Left kidney (tissue), 2 donors: ENCODE data around the gene MAN1A1. TPM values are rescaled to one million over a fixed set of nuclear protein-coding genes. Genes with fewer than 3 reads are reported as not detected.

Experiments
- DNase-seq: peaks from one replicate; pipeline ENCODE4 v3.0.0-alpha.2; 2013
- polyA plus RNA-seq: library from polyadenylated mRNA; unstranded; fragments of 120-200 nt; gene quantifications from one replicate; pipeline ENCODE4 v1.2.1, GENCODE V29; 2013; ENCODE audit not compliant: insufficient read length

MAN1A1 gene
- polyA plus RNA-seq, 1 donor, result 89.9 TPM

GRCh38 chr6:119200512-119201175 is 148.9 kb downstream of the MAN1A1 start:
- DNase-seq, result no peak

GRCh38 chr6:119197271-119197670 is 152.3 kb downstream of the MAN1A1 start:
- no peak for DNase-seq

GRCh38 chr6:119196715-119197114 is 152.8 kb downstream of the MAN1A1 start:
- no peak for DNase-seq

- DNase-seq, result no peak
These were observed 153.7 kb downstream of the MAN1A1 start for GRCh38 chr6:119195848-119196247.

GRCh38 chr6:119195204-119195603 is 154.4 kb downstream of the MAN1A1 start:
- DNase-seq, result no peak

GRCh38 chr6:119193707-119194106 is 155.9 kb downstream of the MAN1A1 start:
- no peak for DNase-seq

- DNase-seq, result no peak
These were observed 157.4 kb downstream of the MAN1A1 start for GRCh38 chr6:119192200-119192599.

GRCh38 chr6:119190176-119190575 is 159.4 kb downstream of the MAN1A1 start:
- no peak for DNase-seq

GRCh38 chr6:119189498-119189897 is 160.1 kb downstream of the MAN1A1 start:
- no peak for DNase-seq

- no peak for DNase-seq
These were observed 162.0 kb downstream of the MAN1A1 start for GRCh38 chr6:119187596-119187995.

GRCh38 chr6:119186490-119186889 is 163.1 kb downstream of the MAN1A1 start:
- DNase-seq, result no peak

- DNase-seq, result no peak
These were observed 165.4 kb downstream of the MAN1A1 start for GRCh38 chr6:119184008-119184648.

GRCh38 chr6:119183457-119183856 is 166.1 kb downstream of the MAN1A1 start:
- no peak for DNase-seq

- no peak for DNase-seq
These were observed 166.7 kb downstream of the MAN1A1 start for GRCh38 chr6:119182875-119183274.

GRCh38 chr6:119182216-119182803 is 167.3 kb downstream of the MAN1A1 start:
- DNase-seq, result no peak

GRCh38 chr6:119181046-119181445 is 168.5 kb downstream of the MAN1A1 start:
- DNase-seq, result no peak

- no peak for DNase-seq
These were observed 169.7 kb downstream of the MAN1A1 start for GRCh38 chr6:119179842-119180241.

GRCh38 chr6:119179062-119179461 is 170.5 kb downstream of the MAN1A1 start:
- DNase-seq, result no peak

GRCh38 chr6:119176445-119176844 is 173.1 kb downstream of the MAN1A1 start:
- DNase-seq, result no peak

- no peak for DNase-seq
These were observed 174.4 kb downstream of the MAN1A1 start for GRCh38 chr6:119174879-119175817.

- no peak for DNase-seq
These were observed 175.5 kb downstream of the MAN1A1 start for GRCh38 chr6:119174085-119174445.

GRCh38 chr6:119173249-119174084 is 176.1 kb downstream of the MAN1A1 start:
- DNase-seq, result peak; percentile 4
